Retinal pigment epithelial cell (primary cell): ENCODE results near the gene KRT26.
"Not testable (repeated sequence)": the region's sequence is repeated elsewhere in the genome, so short reads cannot be mapped to it uniquely, and the experiment has no call there.

Experiments used
- DNase-seq: peaks from one replicate; pipeline ENCODE4 v3.0.0-alpha.2; 2010; ENCODE audit warnings: low read depth
- H3K4me3 ChIP-seq: 2 replicates; pipeline ENCODE4 v1.5.1; 2011; ENCODE audit warnings: mild to moderate bottlenecking, low read length, control low read depth, moderate library complexity
- TF ChIP-seq, protein P1 (sequence below): conservative IDR thresholded peaks from 2 replicates; pipeline ENCODE4 v1.5.1; 2011; ENCODE audit warnings: low read depth, low read length, control low read depth, inconsistent platforms

The KRT26 gene

DNA sequence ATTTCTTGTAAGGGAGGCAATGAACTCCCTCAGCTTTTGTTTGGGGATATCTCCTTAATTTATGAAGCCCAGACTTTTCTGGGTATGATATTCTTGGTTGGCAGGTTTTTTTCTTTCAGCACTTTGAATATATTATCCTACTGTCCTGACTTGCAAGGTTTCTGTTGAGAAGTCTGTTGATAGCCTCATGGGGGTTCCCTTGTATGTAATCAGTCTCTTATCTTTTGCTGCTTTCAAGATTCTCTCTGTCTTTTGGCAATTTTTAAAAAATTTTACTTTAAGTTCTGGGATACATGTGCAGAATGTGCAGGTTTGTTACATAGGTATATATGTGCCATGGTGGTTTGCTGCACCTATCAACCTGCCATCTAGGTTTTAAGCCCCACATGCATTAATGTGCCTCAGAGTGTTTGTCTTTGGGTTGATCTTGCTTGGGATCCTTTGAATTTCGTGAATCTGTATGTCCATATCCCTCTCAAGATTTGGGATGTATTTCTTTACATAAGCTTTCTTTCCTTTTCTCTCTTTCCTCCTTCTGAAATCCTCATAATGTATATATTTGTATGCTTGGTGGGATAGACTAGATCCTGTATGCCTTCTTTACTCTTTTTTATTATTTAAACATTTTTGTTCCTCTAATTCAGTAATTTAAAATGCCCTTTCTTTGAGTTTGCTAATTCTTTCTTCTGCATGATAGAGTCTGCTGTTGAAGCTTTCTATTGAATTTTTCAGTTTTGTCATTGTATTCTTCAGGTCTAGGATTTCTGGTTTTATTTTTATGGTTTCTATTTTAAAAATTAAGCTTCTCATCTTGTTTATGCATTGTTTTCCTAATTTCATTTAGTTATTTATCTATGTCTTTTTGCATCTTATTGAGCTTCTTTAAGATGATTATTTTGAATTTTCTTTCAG lies 11.6 kb downstream of the KRT26 start:
- no peak for DNase-seq
- TF ChIP-seq, protein P1, sequence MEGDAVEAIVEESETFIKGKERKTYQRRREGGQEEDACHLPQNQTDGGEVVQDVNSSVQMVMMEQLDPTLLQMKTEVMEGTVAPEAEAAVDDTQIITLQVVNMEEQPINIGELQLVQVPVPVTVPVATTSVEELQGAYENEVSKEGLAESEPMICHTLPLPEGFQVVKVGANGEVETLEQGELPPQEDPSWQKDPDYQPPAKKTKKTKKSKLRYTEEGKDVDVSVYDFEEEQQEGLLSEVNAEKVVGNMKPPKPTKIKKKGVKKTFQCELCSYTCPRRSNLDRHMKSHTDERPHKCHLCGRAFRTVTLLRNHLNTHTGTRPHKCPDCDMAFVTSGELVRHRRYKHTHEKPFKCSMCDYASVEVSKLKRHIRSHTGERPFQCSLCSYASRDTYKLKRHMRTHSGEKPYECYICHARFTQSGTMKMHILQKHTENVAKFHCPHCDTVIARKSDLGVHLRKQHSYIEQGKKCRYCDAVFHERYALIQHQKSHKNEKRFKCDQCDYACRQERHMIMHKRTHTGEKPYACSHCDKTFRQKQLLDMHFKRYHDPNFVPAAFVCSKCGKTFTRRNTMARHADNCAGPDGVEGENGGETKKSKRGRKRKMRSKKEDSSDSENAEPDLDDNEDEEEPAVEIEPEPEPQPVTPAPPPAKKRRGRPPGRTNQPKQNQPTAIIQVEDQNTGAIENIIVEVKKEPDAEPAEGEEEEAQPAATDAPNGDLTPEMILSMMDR, result no peak
- no peak overlapping the region for H3K4me3 ChIP-seq

DNA sequence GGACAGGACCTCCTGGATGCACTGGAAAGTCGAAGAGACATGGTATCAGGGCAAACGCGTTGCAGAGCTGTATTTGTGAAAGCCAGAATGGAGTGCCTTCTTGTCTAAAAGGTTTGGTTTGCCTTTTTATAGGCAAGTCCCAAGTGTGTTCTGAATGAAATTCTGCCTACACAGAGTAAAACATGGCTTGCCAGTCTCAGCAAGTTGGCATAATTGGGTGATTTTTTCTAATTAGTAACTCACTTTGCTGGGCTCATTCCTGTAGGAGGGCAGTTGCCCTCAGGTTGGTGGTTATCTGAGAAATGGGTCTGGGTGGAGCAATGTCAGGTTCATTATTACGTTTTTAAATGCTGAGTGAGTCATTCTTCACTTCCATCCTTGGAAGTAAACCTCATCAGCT lies 16.8 kb downstream of the KRT26 start, which contains the start of gene KRT25:
Gene KRT25, minus strand, starts transcription at position 101 of the 400 bp plus-strand sequence. Its CDS starts 60 bp downstream, at position 41.
- TF ChIP-seq, protein P1, result no peak
- no peak for DNase-seq

DNA sequence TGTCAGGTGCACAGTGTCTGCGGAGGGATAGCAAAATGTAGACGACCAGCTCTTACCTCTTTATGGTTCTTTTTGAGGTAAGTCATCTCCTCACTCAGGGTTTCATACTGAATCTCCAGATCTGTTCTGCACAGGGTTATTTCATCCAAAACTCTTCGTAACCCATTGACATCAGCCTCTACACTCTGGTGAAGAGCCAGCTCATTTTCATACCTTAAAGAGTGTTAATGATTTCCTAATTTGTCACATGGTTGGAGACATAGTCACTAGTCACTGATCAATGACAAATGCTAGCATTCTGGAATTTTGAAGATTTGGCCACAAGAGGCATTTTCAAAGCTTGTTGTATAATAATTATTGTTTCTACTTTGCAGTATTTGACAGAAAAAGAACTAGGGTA lies 18.2 kb downstream of the KRT26 start:
- no peak overlapping the region for H3K4me3 ChIP-seq
- TF ChIP-seq, protein P1, result no peak
- DNase-seq, result no peak

More for the DNA sequence above, 16.8 kb downstream of the KRT26 start, which contains the start of gene KRT25:
- H3K4me3 ChIP-seq, result no peak within 1 kb of the TSS

DNA sequence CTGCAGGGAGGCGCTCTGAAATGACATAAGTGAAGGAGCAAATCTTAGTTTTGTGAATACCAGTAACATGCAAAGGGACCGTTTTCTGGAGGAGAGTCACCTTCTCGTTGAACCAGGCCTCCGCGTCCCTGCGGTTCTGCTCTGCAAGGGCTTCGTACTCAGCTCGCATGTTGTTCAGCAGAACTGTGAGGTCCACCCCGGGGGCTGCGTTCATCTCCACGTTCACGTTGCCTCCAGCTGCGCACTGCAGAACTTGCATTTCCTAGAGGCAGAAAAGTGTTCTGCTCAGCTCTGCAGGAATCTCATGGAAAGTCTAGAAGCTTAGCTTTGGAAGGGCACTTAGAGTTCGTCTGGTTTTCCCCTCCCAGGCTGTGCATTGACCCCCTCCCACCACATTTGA lies 20.9 kb downstream of the KRT26 start:
- TF ChIP-seq, protein P1, result no peak
- H3K4me3 ChIP-seq, result no peak overlapping the region
- DNase-seq, result no peak

DNA sequence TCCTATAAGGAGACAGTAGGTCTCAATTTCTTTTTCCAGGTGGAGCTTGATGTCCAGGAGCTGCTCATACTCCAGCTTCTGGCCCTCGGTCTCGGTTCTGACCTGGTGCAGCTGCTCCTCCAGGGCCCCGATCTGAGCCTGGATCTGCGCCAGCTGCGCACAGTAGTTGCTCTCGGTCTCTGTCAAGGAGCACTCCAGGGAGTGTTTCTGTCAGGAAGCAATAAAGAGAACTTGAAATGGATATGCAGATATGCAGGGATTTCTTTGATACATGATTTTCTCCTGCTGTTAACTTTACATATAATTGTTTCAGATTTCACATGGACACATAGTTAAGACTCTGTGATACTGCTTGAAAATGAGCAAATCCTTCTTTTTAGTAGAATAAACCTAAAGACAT lies 21.6 kb downstream of the KRT26 start:
- DNase-seq, result no peak
- no peak overlapping the region for H3K4me3 ChIP-seq
- TF ChIP-seq, protein P1, result no peak

DNA sequence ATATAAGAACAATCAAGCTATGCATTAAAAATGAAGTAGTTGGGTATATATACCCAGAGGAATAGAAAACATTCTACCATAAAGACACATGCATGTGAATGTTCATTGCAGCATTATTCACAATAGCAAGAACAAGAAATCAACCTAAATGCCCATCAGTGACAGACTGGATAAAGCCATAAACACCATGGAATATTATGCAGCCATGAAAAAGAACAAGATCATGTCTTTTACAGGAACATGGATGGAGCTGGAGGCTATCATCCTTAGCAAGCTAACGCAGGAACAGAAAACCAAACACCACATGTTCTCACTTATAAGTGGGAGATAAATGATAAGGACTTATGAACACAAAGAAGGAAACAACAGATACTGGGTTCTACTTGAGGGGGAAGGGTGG lies 23.3 kb downstream of the KRT26 start:
- not testable (repeated sequence) for H3K4me3 ChIP-seq, DNase-seq

DNA sequence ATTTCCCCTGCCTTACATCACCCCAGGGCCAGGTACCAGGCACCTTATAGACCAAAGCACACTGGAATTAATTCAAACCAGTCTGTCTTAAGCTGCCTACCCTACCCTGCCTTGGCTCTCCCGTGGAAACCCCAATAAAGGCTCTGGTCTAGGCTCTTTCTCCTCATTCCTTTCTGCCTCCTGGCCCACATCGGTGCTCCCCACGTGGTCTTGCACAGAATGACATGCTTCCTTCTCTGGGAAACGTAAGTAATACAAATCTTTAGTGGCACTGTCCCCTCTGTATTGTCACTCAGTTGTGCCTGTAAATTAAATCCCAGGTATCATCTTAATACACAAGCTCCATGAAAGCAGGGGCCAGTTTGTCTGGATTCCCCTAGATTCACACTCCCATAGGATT lies 33.4 kb downstream of the KRT26 start:
- TF ChIP-seq, protein P1, result no peak
- no peak for DNase-seq
- H3K4me3 ChIP-seq, result no peak overlapping the region
